Measurements from ENCODE around the gene E2F8.
A peak's percentile ranks its signal among the peaks of the same experiment; 100 is the strongest.

Gene E2F8

DNA sequence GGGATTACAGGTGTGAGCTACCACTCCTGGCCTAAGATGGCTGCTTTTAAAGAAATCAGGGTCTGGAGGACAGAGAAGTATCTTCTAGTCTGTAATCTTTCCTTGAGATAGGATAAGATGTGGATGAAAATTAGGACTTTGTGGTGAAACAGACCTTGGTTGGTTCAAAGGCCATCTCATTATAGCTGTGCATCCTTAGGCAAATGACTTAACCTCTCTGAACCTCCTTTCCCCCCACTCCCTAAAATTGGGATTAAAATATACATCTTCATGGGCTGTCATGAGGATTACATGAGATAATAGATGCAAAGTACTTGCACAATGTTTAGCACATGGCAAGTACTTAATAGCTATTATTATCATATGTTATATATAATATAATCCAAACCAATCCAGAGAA, 10.8 kb upstream of the E2F8 start:
- DNase-seq, result no peak

DNA sequence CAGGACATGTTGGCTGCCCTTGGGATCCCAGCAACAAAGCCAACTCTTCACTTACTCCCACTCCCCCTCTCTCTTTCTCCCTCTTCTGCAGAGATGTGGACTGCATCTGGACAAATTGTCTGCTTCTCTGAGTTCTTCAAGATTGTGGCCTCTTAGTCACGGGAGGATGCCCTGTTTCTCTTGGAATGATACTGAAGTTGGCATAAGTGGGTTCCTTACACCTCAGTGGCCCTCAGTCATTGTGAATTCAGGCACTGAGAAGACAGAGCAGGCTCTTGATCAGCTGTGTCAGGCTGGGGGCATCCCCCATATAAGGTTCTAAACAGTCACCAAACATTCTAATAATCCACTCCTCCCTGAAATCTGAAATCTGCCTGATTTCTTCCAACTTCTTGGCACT, 6.1 kb upstream of the E2F8 start:
- DNase-seq, result no peak

DNA sequence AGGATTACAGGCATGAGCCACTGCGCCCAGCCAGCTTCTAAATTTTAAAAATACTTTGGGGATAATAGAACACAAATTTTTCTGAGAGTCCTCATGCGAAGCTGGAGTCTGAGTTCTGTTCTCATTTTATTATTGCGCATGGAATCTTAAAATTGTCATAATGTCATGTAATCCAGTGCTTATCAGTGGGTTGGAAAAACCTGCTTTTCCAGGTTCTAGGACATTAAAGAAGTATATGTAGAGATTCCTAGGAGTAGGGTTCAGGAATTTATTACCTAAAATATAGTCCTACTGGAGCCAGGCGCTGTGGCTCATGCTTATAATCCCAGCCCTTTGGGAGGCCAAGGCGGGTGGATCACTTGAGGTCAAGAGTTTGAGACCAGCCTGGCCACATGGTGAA, 4.6 kb upstream of the E2F8 start:
- DNase-seq, result no peak

DNA sequence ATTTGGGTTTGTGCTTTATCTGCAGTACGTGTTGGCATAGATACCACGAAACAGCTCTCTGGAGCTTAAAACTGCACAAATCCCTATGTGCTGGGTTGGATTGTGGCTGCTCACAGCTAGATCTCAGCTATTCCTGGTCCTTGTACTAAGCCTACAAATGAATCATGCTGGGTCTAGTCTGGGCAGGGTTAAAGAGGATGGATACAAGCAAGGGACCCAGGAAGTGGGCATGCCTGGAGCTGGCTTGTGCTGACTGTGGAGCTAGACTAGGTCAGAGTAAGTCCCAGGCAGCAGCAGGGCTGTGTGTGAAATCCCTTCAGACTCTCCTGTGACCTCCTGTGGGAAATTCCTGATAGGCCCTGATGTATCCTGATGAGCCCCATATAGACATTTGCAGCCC, 3.9 kb upstream of the E2F8 start:
- no peak for DNase-seq

DNA sequence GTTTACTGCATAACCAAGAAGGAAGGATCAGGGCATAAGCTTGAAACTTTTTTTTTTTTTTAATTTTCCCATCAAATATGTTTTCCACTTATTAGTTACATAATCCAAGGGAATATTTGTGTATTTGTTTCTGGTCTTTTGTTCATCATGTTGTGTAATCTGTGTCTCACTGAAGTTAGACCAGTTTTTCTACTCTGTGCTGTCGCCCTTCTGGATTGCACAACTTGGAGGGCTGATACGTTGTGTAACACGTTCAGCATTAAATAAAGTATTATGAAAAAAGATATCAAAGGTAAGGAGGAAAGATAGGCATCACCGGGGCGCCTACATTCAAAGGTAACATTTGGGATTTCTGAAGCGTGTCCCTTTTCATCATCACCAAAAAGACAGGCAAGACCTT, 3.3 kb upstream of the E2F8 start:
- no peak for DNase-seq

DNA sequence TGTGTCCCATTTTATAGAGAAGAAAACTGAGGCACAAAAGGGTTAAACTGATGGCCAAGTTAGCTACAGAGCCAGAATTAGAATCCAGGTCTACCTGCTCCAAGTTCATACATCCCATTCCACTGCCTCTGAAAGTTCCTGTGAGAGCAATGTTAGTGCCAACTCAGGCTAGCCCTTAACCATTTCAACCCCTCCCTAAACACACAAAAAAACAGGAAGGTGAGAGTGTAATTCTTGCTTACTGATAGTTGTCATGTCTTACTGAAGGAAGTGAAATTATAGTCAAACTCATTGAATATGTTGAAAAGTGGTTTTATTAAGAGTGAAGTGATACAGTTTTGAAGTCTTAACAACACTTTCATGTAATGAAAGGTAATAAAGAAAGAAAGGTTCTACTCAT, 2.9 kb upstream of the E2F8 start:
- no peak for DNase-seq

DNA sequence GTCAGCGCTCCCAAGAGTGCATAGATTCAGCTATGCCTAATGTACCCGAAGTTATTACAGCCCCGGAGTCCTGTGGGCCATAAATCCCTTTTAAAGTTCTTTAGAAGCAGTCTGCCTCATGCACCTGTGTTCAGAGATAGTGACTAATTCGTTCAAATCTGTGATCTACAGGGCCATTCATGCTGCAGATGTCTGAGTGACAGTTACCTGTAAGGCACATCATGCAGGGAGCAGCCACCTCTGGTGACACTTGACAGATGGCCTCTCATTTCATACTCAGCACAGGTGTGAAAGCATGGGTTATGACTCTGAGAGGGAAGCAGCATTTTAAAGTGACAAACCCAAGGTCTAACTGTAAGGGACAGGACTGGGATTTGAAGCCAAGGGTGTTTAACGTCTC, 2.4 kb upstream of the E2F8 start:
- DNase-seq, result no peak

DNA sequence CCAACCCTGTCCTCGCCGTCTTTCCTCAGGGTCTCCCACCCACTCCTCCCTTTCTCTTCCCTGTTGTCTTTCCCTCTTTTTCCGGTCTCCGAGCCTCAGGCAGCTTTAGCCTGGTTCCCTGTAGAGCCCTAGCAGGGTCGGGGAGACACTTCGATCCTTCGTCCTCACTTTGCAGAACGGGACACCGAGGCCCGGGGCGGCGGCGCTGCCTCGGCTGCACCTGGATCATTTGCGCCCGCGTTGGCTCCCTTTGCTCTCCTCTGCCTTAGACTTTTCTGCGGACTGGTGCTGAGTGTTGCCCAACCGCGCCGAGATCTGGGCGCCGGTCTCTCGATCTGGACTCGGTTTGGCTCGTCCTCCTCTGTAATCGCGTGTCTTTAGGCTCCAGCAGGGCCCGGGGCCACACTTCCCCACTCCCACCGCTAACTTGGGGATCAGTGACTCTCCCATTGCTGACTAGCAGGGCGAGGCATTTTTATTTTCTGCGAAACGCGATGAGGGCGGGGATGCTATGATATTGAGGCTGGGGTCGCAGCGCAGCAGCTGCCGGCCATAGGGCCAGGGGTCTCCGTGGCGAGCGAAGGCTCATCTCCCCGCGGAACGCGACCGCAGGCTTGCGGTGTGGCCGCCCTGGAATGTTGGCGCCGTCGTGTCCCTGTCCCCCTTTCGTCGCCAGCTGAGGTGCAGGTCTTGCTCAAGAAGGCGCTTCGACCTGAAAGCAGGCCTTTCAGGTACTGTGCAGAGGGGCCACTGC, 1.6 kb upstream of the E2F8 start:
- DNase-seq, result no peak

DNA sequence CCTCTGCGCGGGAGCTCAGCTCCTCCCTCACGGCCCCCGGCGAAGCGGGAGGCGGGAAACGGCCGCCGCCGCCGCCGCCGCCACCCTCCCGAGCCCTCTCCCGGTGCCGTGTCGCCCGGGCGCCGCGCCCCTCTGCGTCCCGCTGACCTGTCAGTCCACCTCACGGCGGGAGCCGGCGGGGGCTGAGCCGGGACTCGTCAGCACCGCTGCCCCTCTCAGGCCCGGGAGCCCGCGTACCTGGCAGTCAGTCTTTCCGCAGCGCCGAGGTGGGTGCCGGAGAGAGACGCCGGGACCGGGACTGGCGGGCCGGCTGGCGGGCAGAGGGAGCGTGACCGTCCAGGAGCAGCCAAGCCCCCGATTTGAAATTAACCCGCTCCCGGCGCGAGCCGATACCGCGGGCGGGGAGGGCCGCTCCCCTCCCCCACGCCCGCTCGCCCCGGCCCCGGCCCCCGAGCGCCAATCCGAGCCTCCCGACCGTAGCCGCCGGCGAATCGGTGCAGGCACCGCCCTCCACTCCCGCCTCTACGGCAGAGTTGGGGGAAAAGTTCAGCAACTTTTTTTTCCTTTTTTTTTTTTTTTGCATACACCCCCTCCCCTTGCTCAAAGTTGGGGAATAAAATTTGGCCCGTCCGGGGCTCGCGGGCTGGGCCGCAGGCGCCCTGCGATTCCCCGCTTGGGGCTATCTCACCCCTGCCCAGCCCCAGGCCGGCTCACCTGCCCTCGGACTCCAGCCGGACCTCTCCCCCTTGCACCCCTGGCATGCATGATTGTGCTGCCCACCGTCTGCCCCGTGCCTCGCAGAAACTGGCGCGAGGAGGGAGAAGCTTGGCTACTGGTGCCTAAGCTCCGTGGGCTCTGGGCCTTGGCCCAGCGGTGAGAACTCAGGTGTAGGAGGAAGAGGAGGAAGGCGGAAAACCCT, 774 bp upstream of the E2F8 start:
- DNase-seq, result peak; percentile 60

DNA sequence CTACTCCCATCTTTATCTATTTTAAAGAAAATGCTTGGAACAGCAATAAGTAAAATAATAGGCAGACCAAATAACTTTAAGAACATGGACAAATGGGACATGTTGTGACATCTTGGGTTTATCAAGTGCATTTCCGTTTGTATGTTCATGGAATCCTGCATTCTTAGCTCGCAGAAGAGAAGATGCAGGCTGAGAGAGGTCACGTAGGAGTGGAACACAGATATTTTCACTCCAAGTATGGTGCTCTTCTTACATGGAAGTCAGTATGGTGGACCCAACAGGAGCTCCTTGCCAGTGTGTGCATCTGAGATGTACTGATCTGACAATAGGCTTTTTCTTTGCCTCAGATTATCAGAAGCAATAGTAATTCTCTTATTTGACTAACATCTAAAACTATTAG, 1.7 kb downstream of the E2F8 start:
- DNase-seq, result no peak

DNA sequence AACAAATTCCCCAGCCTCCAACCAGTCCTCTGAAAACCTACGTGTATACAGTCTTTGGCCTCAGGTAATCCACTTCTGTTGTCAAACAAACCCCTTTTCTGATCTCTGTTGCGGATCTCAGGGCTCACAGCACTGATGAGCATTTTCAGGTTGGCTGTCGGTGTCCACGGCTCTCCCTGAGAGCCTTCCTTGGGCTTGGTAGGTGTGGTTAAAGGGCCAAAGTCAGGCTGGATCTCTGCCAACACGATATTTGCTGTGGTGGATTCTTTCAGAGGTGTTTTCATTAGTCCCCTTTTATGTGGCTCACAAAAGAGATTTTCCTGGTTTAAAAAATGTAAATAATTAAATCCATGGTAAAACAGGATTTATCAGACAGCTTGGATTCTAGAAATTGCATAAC, 2.9 kb downstream of the E2F8 start:
- DNase-seq, result no peak

DNA sequence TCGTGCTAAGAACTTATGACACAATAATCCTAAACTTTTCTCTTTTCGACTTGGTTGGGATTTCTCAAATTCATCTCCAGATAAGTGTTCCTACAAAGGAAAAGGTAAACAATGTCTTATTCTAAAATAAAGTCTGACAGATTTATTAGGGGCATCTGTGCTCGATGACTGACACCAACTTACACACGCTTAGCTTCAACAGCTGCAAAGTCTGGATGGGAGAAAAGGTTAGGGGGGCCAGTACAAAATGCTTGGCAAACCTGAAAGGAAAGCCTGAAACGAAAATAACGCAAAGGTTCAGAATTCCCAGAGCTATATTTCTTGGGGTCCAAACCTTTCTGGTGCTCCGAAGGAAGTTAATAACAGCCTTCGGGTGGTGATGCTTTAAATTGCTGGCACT, 3.4 kb downstream of the E2F8 start:
- DNase-seq, result no peak

DNA sequence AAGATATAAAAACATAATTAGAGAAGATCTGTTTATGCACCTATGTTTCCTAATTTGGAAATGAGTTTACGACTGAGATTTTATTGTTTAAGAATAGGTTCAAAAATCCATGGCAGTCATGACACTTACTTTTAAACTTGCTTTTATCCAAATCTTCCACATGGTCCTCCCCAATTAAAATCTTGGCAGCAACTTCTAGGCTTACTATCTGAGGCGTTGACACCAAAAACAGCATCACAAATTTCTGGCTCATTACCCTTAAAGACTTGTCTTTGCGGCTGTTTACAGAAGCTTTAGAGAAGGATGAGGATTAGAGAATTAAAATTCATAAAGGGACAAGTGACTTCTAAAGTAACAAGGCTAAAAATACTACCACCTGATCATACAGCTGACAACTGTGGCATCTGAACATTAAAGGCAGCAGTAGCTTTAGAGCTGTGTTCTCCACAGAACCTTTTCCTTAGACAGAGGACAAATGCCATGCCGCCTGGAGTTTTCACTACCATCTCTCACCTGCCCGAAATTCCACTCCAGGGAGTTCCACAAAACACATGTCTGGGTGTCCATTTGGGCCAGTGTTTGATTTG, 6.4 kb downstream of the E2F8 start:
- DNase-seq, result no peak

DNA sequence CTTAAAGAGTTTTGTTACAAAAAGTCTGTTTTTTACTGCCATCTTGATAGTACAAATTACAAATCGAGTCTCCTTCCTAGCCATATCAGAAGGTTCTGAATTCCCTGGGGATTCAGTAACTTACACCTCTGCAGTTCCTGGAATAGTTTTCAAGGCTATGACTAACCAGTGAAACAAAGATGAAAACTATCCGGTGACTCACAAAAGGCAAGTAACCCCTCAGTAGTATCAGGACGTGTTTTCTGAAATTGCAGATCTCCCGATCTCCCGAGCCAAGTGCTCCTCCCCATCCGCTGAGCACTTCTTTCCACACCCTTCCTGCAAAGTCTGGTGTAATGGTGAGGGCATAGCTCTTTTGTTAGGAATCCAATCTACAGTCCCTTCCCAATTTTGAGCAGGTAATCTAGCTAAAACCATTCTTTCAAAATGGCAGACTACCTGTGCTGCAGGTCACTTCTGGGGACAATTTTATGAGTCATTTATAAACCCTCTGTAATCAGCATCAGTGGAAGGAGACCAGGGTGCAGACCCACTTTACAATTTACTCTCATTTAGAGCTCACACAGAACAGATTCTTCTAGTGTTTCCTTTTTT, 7.7 kb downstream of the E2F8 start:
- DNase-seq, result no peak

DNA sequence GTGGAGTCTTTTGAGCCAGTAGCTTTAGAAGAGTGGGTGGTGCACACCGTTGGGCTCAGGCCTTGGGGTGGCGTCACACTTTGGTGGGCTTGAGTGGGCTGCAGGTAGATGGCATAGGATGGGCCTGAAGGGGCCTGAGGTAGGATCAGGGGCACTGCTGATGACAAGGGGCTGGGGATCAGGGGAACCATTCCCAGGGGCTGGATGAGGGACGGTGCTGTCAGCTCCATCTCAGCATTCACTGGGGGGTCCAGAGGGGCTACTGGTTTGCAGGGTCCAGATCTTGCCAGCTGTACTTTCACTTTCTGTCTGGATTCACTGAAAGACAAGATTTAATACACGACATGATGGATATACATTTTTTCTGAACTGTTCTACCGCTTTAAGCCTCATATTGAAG, 11.1 kb downstream of the E2F8 start:
- no peak for DNase-seq

DNA sequence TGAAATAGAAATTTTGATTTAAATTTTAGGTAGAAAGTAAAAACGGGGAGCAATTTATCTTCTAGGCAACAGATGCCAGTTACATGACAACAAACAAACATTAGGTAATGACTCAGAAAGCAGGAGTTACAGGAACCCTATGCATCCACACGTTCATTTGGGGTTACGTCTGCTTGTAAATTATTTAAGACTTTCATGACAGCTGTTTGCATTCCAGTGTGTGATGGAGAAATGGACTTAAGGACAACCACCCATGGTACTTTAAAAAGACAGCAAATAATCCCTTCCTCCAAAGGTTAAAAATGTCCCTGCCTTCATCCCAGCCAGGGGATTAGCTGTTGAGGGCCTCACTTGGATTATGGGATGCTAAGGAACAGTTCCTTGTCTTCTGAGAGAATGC, 11.8 kb downstream of the E2F8 start:
- DNase-seq, result no peak

DNA sequence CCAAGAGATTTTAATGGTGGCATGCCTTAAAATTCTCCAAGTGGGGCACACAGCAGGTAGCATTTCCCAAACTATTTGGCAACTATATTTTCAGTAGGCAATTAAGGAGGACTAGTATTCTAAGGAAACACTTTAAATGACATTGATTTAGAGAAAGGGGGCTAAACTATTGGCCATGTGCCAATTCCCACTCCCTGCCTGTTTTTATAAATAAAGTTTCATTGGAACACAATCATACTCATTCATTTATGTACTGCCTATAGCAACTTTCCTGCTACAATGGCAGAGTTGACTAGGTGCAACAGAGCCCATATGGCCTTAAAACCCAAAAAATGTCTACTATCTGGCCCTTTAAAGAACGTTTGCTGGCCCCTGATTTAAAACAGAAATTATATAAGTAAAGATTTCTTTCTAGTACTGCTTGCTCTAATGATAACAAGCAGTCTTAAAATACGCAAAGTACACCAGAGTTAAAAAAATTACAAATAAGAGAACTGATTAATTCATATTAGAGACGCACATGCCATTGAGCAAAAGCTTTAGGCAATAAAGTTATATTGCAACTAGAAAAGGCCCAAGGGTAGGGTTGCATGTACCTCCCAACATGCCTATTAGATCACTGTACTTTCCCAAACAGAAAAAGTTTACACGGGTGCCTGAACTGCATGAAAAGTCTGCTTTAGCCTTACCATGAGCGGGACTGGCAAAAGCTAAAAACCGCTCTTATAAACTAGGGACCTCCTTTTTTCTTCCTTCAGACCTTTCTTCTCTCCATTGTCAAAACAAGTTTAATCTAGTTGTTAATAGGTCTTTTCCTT, 14.2 kb downstream of the E2F8 start:
- DNase-seq, result no peak

DNA sequence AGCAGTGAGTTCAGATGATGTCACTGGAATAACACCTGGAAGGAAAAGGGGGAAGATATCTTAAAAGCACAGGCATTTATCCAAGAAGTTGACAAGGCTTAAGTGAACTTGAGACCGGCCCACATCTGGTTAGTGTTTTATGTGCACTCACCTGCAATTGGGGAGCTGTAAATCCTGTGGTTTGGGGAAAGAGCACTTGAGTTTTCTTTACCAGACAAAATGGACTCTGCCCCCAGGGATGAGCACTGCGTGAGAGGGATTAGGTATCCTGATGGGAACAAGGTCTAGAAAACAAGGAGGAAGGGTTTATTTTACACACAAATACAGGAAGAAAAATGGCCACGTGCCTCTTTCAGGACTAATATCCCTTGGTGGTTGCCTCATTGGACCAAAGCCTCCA, 15.2 kb downstream of the E2F8 start:
- DNase-seq, result no peak

DNA sequence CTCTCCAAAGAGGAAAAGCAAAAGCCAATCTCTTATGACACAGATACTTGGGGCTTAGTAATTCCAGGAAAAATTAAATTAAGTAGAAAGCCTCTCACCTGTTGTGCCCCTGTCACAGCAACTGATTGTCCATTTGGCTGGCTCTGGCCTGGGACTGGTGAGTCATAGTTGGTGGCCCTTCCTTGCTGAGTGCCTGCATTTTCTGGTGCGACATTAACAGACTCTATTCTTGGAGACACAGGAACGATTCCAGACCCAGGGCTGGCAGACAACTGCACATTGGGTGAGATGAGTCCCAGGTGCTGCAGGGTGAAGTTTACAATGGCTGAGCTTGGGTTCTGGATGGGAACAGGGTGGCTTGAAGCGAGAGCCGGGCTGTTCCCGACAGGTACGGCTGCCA, 15.6 kb downstream of the E2F8 start:
- DNase-seq, result no peak

DNA sequence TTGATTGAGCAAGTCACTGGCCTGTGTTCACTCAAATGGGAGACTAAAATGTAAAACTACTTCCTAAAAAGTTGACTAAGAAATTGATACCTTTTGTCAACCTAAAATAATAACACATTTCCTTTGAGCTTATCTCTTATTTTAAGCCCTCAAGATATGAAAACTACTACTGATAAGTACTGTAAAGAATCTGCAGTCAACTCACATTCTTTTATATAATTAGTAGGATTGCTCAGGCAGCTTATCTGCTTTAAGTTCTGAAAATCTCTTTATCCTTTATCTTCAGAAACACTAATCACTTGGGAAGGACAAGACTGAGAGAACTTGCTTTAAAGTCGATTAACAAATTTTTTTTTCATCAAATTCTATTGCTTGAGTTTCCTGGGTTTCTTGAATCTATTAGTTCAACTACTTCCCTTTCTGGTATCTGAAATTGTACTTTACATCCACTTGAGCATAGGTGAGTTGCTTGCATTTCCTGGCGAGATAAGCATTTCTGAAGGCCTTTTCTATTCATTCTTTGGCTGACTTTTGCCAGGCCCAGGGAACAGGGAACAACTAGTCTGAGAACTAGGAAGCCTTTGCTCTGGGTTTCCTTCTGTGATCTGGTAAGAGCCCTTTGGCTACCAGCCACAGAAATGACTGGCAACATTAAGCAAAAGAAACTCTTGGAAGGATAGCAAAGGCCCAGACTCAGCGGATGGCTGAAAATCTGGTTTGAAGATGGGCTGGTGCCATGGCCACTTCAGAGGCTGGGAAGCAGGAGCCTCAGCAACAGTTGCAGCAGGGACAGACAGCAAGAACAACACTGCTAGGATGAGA, 19.6 kb downstream of the E2F8 start:
- DNase-seq, result no peak

DNA sequence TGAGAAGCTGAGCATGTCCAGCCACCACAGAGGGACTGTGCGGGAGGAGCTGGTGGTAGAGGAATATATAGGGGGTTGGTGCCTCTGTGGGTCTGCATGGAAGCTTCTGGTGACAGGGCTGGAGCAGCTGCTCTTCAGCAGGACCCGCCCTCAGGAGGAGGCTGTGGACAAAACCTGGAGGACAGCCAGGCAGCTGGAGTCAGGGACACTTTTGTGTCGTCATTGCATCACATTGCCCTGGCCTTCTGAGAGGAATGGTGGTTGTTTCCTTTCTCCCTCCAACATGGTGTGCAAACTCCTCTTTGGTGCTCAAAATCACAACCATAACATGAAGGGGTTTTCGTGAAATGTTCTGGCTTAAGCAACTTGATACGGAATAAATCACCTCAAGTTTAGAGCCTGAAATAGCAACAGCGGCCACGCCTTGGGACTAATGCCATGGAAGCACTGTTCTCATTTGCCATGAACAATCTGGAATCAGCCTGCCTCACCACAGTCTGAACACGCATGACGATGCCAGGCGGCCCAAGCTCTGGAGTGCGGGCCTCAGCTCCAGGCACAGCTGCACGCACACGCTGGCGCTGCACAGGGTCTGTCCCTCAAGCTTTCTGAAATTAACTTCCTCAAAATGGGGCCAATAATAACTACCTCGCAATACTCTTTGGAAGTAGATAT, 21.8 kb downstream of the E2F8 start:
- DNase-seq, result peak; percentile 79

All from femur (tissue), 1 donor.